Urothelium cell line (cell line): ENCODE data around the gene CPLX1.

ENCODE experiments used
- DNase-seq: peaks from one replicate; pipeline ENCODE4 v3.0.0; 2011; ENCODE audit warnings: low spot score, mixed read lengths
- FAIRE-seq: peaks from 2 replicates; lab custom pipeline; 2011; peaks lifted over from hg19 to GRCh38; lab: Jason Lieb, UNC

CPLX1 gene

GRCh38 chr4:793941-794621 lies 31.8 kb downstream of the CPLX1 start:
- FAIRE-seq (no peak), DNase-seq (no peak)

DNA sequence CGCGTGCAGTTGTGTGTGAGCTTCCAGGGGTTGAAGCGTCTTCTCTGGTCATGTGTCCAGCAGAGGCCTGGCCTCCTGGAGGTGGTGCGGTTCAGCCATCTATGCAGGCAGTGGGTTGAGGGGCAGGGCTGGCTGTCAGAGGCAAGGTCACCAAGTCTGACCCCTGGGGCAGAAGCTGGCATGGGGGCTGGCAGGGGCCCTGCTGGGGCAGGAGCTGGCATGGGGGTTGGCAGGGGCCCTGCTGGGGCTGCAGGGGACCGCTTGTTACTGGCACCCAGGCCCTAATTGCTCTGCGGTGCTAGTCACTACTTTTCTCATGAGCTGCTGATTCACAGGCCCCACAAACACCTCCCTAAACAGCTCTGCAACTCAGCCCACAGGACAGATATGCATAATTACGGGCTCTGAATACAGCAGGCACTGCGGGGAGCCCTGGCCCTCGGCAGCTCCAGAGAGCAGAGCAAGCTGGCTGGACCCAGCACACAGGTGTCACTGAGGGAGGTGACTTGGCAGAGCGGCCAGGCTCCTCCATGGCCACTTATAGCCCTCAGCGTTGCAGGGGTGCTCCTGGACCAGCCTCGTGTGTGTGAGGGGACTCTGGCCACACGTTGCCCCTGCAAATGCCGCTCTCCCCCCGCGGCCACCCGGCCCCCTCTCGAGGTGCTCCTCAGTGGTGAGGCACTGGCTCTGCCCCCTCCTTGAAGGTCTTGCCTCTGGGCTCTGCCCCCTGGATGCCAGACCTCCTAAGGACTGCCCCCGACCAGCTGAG lies 32.7 kb downstream of the CPLX1 start:
- DNase-seq (no peak), FAIRE-seq (no peak)

GRCh38 chr4:792626-793092 lies 33.3 kb downstream of the CPLX1 start:
- DNase-seq (no peak), FAIRE-seq (no peak)

DNA sequence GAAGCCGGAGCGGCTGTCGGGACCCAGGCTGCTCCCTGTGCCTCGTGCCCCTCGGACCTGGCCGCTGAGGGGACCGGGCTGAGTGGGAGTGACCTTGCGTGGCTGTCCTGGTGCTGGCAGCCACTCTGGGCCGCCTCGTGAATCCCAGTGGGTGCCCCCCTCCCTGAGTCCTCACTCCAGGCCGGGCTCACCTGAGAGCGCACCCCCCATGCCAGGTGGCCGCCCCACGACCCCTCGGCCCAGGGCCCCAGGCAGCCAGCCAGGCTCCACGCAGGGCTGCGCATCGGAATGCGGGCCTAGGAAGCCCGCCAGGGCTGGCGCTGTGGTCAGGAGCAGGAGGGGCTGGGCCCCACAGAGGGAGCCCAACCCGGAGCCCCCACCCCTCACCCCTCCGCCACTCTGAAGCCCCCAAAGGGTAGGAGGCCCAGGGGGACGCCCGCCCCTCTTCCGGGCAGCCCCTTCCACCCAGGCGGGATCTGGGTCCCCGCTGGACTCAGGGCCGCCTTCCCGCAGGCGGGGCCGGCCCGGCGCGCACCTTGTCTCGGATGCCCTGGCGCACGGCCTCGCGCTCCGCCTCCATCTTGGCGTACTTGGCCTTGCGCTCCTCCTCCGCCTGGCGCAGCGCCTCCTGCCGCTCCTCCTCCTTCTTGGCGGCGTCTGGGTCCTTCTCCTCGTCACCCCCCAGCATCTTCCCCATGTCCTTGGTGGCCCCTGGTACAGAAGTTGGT lies 33.9 kb downstream of the CPLX1 start:
- DNase-seq (no peak), FAIRE-seq (no peak)

- FAIRE-seq, result no peak
- no peak for DNase-seq
Measured at GRCh38 chr4:791252-791897, 34.6 kb downstream of the CPLX1 start.

- no peak for DNase-seq
- FAIRE-seq, result no peak
Measured at GRCh38 chr4:790466-790820, 35.5 kb downstream of the CPLX1 start.

GRCh38 chr4:789571-790465 lies 36.1 kb downstream of the CPLX1 start:
- FAIRE-seq, result no peak
- DNase-seq, result no peak

GRCh38 chr4:788636-789297 lies 37.2 kb downstream of the CPLX1 start:
- FAIRE-seq, result no peak
- DNase-seq, result no peak

GRCh38 chr4:788006-788635 lies 37.8 kb downstream of the CPLX1 start:
- no peak for FAIRE-seq
- DNase-seq, result no peak

DNA sequence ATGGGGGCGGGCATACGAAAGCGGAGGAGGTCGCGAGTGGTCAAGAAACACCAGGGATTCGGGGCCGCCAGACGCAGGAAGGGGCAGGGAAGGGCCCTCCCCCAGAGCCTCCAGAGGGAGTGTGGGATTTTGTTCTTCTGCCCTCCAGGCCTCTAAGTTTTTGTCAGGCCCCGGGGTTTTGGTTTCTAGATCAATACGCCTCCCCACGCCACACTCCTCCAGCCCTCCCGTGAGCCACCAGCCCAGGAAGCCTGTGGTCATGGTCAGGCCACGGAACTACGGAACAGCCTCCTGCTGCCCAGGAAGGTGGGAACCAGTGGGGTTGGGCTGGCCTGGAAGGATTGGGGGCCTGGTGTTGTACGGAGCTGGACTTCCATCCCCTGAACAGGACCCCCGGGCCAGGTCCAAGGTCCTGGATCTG lies 38.4 kb downstream of the CPLX1 start:
- no peak for DNase-seq
- no peak for FAIRE-seq

GRCh38 chr4:786861-787300 lies 39.0 kb downstream of the CPLX1 start:
- no peak for DNase-seq
- FAIRE-seq, result no peak

DNA sequence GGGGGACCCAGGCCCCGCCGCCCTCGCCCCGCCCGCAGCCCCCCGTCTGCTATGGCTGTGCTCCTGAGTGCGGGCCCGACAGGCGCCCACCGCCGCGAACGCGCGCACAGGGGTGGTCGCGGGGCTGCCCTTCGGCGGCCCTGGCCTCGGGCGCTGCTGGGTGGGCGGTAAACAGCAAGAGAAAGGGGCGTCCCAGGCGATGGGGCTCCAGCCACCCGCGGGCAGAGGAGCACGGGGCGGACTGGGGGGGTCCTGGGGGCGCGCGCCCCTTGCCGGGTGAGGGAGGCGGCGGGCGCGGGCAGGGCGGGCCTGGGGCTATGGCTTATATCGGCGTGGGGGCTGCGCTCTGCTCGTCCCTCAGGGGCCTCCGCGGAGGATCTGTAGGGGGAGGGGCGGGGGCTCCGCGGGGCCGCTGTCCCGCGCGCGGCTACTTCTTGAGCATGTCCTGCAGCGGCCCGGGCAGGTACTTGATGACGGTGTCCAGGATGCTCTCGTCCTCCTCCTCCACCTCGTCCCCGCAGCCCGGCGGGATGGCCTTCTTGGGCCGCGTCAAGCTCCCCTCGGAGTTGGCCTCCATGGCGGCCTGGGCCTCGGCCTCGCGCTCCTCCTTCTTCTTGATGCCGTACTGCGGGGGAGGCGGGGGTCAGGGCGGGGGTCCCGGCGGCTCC lies 39.7 kb downstream of the CPLX1 start:
- FAIRE-seq (no peak), DNase-seq (no peak)

DNA sequence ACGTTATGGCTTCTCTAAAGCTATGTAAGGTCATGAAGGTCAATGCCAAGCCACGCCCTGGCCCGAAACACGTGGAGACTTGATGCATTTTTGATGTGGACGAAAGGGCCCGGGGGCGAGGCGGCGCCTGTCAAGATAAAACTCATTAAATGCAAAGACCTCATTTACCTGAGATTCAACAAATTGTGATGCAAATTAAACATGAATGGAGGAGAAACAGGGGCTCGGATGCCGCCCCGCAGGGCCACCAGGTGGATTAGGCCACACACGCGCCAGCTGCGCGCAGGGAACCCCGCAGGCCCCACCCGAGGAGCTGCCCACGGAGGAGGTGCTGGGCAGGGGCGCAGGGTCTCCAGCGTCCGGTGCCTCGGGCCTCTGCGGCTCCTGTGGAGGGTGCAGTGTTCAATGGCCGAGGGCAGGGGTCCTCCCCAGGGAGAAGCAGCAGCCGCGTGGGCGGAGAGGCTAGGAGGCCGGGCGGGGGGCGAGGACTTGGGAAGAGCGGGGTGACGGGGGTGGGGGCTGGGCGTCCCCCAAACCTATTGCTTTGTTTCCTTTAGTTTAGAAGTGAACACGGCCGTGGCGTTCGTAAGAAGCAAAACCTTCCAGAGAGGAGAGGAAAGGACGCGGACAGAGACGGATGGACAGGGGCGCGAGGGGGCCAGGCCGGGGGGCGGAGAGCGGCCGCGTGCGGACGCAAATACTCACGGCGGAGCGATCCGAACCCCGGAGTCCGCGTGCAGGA lies 40.4 kb downstream of the CPLX1 start:
- FAIRE-seq (no peak), DNase-seq (no peak)

DNA sequence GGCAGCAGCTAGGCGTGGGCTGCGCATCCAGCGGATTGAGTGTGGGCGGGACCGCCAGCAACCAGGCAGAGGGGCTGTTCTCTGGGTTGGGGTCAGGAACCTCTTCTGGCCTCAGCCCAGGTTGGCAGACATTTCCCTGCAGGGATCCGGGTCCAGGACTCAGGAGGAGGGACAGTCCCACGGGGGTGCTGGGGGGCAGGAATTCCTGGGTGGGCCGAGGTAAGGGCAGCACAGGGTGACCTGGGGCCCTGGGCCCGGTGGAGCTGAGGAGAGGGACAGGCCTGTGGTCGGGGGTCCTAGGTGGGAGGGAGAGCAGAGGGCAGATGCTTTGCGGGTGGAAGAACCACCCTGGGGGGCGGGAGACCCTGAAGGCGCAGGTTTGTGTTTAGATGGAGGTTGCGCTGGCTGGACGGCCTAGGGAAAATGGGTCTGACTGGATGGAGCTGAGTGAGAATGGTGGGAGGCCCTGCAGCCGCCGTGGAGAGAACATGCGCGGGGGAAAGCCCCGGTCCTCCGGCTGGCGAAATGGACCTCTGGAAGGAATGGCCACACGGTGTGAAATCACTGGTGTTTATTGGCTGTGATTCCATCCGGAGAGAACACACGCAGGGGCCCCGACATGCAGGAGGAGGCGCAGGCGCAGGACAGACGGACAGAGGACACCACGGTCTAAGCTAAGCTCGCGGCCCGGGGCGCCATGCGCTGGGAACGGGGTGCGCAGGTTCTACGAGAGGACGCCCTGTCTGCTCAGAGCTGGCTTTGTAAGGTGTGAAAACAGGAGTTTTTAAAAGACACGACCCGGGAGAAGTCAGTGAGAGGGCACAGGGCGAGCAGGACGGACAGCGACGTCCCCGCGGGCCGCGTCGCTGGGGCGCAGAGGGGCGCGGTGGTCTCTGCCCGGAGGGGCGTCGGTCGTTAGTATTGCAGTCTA lies 41.3 kb downstream of the CPLX1 start:
- no peak for FAIRE-seq

DNA sequence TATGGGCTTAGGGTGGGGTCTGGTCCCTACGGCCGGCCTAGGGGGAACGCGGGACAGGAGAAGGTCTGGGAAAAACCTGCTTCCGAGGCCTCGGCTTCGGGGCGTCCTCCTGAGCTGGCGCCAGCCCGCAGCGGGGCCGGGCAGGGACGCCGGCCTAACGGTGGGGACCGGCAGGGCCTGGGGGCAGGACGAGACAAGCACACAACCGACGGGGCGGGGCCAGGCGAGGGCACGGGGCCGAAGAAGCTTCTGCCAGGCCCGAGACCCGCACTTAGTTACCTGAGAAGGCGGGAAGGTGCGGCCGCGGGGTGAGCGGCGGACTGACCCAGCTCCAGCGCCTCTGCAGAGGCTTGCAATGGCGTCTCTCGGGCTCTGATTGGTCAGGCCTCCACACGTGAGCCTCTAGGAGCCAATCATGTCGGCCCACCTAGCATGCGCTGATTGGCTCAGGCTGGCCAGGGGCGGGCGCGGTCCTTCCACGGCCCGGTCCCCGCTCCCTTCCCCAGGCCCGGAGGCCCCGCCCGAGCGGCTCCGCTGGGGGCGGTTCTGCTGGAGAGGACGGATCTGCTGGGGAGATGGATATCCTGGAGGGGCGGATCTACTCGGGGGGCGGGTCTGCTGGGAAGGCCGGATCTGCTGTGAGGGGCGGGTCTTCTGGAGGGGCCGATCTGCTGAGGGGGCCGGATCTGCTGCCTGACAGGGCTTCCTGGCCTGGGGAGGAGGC lies 44.3 kb downstream of the CPLX1 start:
- FAIRE-seq (peak; percentile 73), DNase-seq (peak; percentile 98)

More for the DNA sequence above, 41.3 kb downstream of the CPLX1 start:
- no peak for DNase-seq
